K562 (cell line): ENCODE measurements around the gene YPEL5. TPM values are rescaled to one million over a fixed set of nuclear protein-coding genes. Genes with fewer than 3 reads are reported as not detected.
A peak's percentile ranks its signal among the peaks of the same experiment; 100 is the strongest.

Source experiments
- ATAC-seq: fragments of 200-7000 bp; cut with Tn5 transposase; 3 replicates; pipeline ENCODE4 v1.9.1; 2020; ENCODE audit warnings: moderate library complexity
- BruUV-seq: library from RNA; stranded (reverse); fragments of 400-500 nt; replicated peaks from 2 replicates; lab custom pipeline; 2021; lab: Mats Ljungman, UMichigan
- CTCF ChIA-PET: fragments of 300-600 bp; formaldehyde crosslinking; extraction: SDS; loops from one replicate; lab custom pipeline; 2021; ENCODE audit warnings: low intra/inter-chr PET ratio; lab: Yijun Ruan, JAX
- POLR2A ChIA-PET: fragments of 300-600, 350-650 bp; sonication (Branson Sonifier 250); formaldehyde crosslinking; extraction: SDS; loops from one replicate; lab custom pipeline; 2021; ENCODE audit warnings: antibody characterized with exemption, inconsistent platforms; lab: Yijun Ruan, JAX
- DNase-seq, 4 experiments: peaks; one replicate each; pipeline versions ENCODE4 v3.0.0 to v3.0.0-alpha.2; 2011 to 2018; ENCODE audit warnings: low spot score in 3 of 4, mixed read lengths in 3 of 4; ENCODE audit errors: extremely low read depth in 1 of 4
- FAIRE-seq: peaks from 2 replicates; lab custom pipeline; 2011; peaks lifted over from hg19 to GRCh38; lab: Jason Lieb, UNC
- H2AFZ ChIP-seq: 2 replicates; pipeline ENCODE4 v1.6.0; 2011; ENCODE audit warnings: low read depth, low read length, control low read depth, inconsistent platforms
- H3K27ac ChIP-seq: fragments of 200-600 bp; 3 replicates; pipeline ENCODE4 v1.8.0; 2011; ENCODE audit warnings: low read depth, mild to moderate bottlenecking, control low read depth, inconsistent platforms, low read length, moderate library complexity, mixed read lengths; ENCODE audit errors: extremely low read depth
- H3K27me3 ChIP-seq, 2 experiments: fragments of 300-600 bp in 1 of 2; 2 replicates in 1 of 2; 3 replicates in 1 of 2; pipeline versions ENCODE4 v1.6.0 to v1.8.0; 2011; ENCODE audit warnings: inconsistent platforms in 2 of 2, low read length in 2 of 2, mild to moderate bottlenecking in 1 of 2, mixed read lengths in 1 of 2, moderate library complexity in 1 of 2; ENCODE audit not compliant: control insufficient read depth in 2 of 2, insufficient read depth in 2 of 2
- H3K36me3 ChIP-seq: fragments of 300-600 bp; 3 replicates; pipeline ENCODE4 v1.8.0; 2011; ENCODE audit warnings: mild to moderate bottlenecking, low read length, inconsistent platforms; ENCODE audit not compliant: control insufficient read depth, insufficient read depth
- H3K4me1 ChIP-seq, 2 experiments: fragments of 200-600 bp in 1 of 2; replicated peaks in 1 of 2; 2 replicates in 1 of 2; 3 replicates in 1 of 2; pipeline versions ENCODE4 v1.5.1 to v1.8.0; 2011; ENCODE audit warnings: inconsistent platforms in 2 of 2, low read length in 2 of 2, mild to moderate bottlenecking in 1 of 2, mixed read lengths in 1 of 2, moderate library complexity in 1 of 2; ENCODE audit not compliant: control insufficient read depth in 2 of 2, insufficient read depth in 2 of 2
- H3K4me2 ChIP-seq: 2 replicates; pipeline ENCODE4 v1.6.1; 2011; ENCODE audit warnings: low read length, control low read depth, inconsistent platforms, mixed read lengths; ENCODE audit not compliant: insufficient read depth
- H3K4me3 ChIP-seq: fragments of 200-600 bp; sonication (generic), shearing (Covaris generic); 2 replicates; pipeline ENCODE4 v1.5.1; 2016; ENCODE audit warnings: control low read depth, inconsistent platforms
- H3K79me2 ChIP-seq: fragments of 200-600 bp; 3 replicates; pipeline ENCODE4 v1.8.0; 2011; ENCODE audit warnings: low read length, inconsistent platforms; ENCODE audit not compliant: control insufficient read depth, insufficient read depth
- H3K9ac ChIP-seq, 2 experiments: 2 replicates each; pipeline versions ENCODE4 v1.6.0 to v1.6.1; 2011; ENCODE audit warnings: low read depth in 2 of 2, low read length in 2 of 2, control low read depth in 1 of 2, inconsistent platforms in 1 of 2, mild to moderate bottlenecking in 1 of 2, mixed read lengths in 1 of 2; ENCODE audit not compliant: insufficient read depth in 1 of 2
- H3K9me1 ChIP-seq: one replicate; pipeline ENCODE4 v1.6.0; 2011; ENCODE audit warnings: inconsistent platforms, mild to moderate bottlenecking, low read length, moderate library complexity; ENCODE audit not compliant: control insufficient read depth, insufficient read depth
- H3K9me3 ChIP-seq: replicated peaks from 2 replicates; pipeline ENCODE4 v1.5.1; 2011; ENCODE audit warnings: low read depth, low read length, inconsistent platforms; ENCODE audit not compliant: control insufficient read depth, insufficient read depth
- H4K20me1 ChIP-seq: replicated peaks from 2 replicates; pipeline ENCODE4 v1.6.1; 2011; ENCODE audit warnings: low read length, inconsistent platforms, mixed read lengths; ENCODE audit not compliant: control insufficient read depth, insufficient read depth
- BRCA1 ChIP-seq, 2 experiments: fragments of 450-650 bp in 1 of 2; sonication (generic) in 1 of 2; formaldehyde crosslinking in 1 of 2; IDR thresholded peaks; 2 replicates each; pipeline versions ENCODE4 v1.5.0 to v1.6.1; 2017 to 2020; ENCODE audit warnings: mild to moderate bottlenecking in 1 of 2, missing genetic modification reagents in 1 of 2
- EP400 ChIP-seq: fragments of 450-650 bp; IDR thresholded peaks from 2 replicates; pipeline ENCODE4 v1.6.1; 2017; ENCODE audit warnings: antibody characterized with exemption, mild to moderate bottlenecking, moderate library complexity
- GABPB2 ChIP-seq: fragments of 250-450 bp; sonication (Bioruptor Pico); conservative IDR thresholded peaks from 2 replicates; pipeline ENCODE4 v1.5.1; 2021; ENCODE audit warnings: mild to moderate bottlenecking
- LARP7 ChIP-seq: fragments of 450-650 bp; IDR thresholded peaks from 2 replicates; pipeline ENCODE4 v1.6.1; 2016
- LEF1 ChIP-seq: fragments of 450-650 bp; IDR thresholded peaks from 2 replicates; pipeline ENCODE4 v1.6.1; 2016; ENCODE audit warnings: mild to moderate bottlenecking
- NFIX ChIP-seq: fragments of 250-450 bp; sonication (Bioruptor Pico); IDR thresholded peaks from 2 replicates; pipeline ENCODE4 v1.4.0; 2020; ENCODE audit warnings: low read depth, mild to moderate bottlenecking, moderate library complexity
- NR1H2 ChIP-seq: sonication (generic); formaldehyde crosslinking; IDR thresholded peaks from 2 replicates; pipeline ENCODE4 v1.4.0; 2020; ENCODE audit warnings: mild to moderate bottlenecking, missing genetic modification reagents
- RBM25 ChIP-seq: fragments of 200-400 bp; formaldehyde crosslinking; IDR thresholded peaks from 2 replicates; pipeline ENCODE4 v1.6.1; 2018; ENCODE audit warnings: low read length, low read depth, moderate library complexity; ENCODE audit not compliant: severe bottlenecking
- TCF3 ChIP-seq: sonication (generic); formaldehyde crosslinking; IDR thresholded peaks from 2 replicates; pipeline ENCODE4 v1.4.0; 2020; ENCODE audit warnings: mild to moderate bottlenecking, missing genetic modification reagents
- ZBTB49 ChIP-seq: sonication (generic); formaldehyde crosslinking; IDR thresholded peaks from 2 replicates; pipeline ENCODE4 v1.8.0; 2022; ENCODE audit warnings: missing genetic modification reagents, mild to moderate bottlenecking, borderline replicate concordance
- ZNF134 ChIP-seq: fragments of 250-450 bp; sonication (Bioruptor Pico); conservative IDR thresholded peaks from 2 replicates; pipeline ENCODE4 v1.4.0; 2020
- ZNF140 ChIP-seq: fragments of 250-450 bp; sonication (Bioruptor Pico); IDR thresholded peaks from 2 replicates; pipeline ENCODE4 v1.8.0; 2021; ENCODE audit warnings: moderate library complexity, mild to moderate bottlenecking, inconsistent platforms
- ZNF507 ChIP-seq: conservative IDR thresholded peaks from 2 replicates; pipeline ENCODE4 v1.6.1; 2017; ENCODE audit warnings: missing genetic modification characterization, missing compliant biosample characterization
- WGBS: fragments of 100-300 bp; shearing (Covaris generic); methylation state at CpG from one replicate; pipeline ENCODE4 v1.1.6; 2016; ENCODE audit warnings: low coverage, mixed read lengths; ENCODE audit not compliant: insufficient coverage; ENCODE audit errors: missing lambda C conversion rate; 5-methylcytosine and 5-hydroxymethylcytosine counted together
- in situ Hi-C: fragments of 300-500 bp; cut with MboI; formaldehyde crosslinking; loops from 4 replicates; pipeline ENCODE4 v1.15.0; 2018; ENCODE audit warnings: inconsistent platforms, mixed read lengths
- intact Hi-C: fragments of 100-400 bp; cut with micrococcal nuclease; formaldehyde crosslinking; loops from 2 replicates; pipeline ENCODE4 v1.14.2; 2022
- polyA plus RNA-seq, 8 experiments: library from polyadenylated mRNA; depleted of rRNA in 4 of 8; stranded (reverse) in 5 of 8; unstranded in 3 of 8; fragments of >200 nt; fragmentation: Nextera tagmentation in 2 of 8; fragmentation: Illumina TruSeq in 1 of 8; extraction: Ambion mirVana in 2 of 8; extraction: Trizol in 1 of 8; gene quantifications; 2 replicates each; pipeline versions ENCODE4 v1.2.1 to v1.2.3, GENCODE V29; 2011 to 2014; ENCODE audit warnings: inconsistent platforms in 1 of 8, missing spikeins in 1 of 8
- total RNA-seq, 7 experiments: library from RNA; depleted of rRNA in 6 of 7; stranded (reverse); fragments of >200 nt in 6 of 7; fragmentation: Illumina TruSeq in 2 of 7; extraction: Trizol in 2 of 7; gene quantifications; 2 replicates each; pipeline versions ENCODE4 v1.2.1 to v1.2.3, GENCODE V29; 2011 to 2021; ENCODE audit warnings: low replicate concordance in 1 of 7
- TF ChIP-seq, protein P1 (sequence below): fragments of 250-450 bp; sonication (Bioruptor Pico); IDR thresholded peaks from 2 replicates; pipeline ENCODE4 v1.8.0; 2021; ENCODE audit warnings: moderate library complexity, mild to moderate bottlenecking, inconsistent platforms
- TF ChIP-seq, protein P2 (sequence below): fragments of 450-650 bp; IDR thresholded peaks from 2 replicates; pipeline ENCODE4 v1.6.1; 2017; ENCODE audit warnings: mild to moderate bottlenecking, moderate library complexity

The YPEL5 gene
- total and polyA plus RNA-seq, 9 of the 15 experiments (the other 6 are each of a cell fraction or from before 2014, with no cell fraction given), result 5.4 to 34.4 (median 12.3) TPM

DNA sequence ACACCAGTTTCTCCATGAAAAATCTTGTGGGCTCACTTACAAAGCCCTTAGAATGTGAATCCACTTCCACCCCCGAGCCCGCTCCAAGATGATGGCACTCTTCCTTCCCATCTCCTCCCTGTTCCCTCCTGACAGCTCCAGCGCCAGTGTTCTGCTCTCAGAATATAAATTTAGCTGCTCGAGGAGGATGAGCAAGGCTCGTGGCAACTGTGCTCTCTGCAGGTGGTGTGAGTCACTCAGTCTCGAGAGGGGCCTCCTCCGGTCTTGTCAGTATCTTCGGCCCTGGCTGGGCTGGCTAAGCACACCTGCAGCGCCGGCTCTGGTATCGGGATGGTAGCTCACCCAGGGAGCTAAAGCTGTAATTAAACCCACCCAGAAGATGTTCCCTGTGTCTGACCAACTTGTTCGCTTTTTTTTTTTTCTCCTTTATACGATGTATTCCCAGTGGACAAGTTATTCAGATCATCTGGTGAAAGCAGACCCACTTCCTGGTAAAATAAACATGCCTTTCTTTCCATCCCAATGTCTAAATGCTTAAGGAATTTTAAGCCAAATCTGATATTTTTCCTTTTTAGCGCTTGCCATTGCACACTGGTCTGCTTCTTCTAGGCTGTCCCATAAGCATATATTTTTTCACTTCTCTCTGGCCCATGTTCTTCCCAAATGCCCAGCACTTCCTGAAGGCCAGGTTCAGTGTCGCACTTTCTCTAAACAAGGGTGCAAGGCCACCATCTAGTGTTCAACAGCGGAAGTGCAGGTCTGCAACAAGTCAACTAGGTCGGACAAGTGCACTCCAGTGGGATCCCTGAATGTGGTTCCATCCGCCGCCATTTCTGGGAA is 31.4 kb upstream of the YPEL5 start (continued):
- TF ChIP-seq NR1H2 (CRISPR knock-in tag), result no peak
- no peak for TF ChIP-seq ZBTB49
- TF ChIP-seq ZNF507 (tag), result no peak
- TF ChIP-seq, protein P1, sequence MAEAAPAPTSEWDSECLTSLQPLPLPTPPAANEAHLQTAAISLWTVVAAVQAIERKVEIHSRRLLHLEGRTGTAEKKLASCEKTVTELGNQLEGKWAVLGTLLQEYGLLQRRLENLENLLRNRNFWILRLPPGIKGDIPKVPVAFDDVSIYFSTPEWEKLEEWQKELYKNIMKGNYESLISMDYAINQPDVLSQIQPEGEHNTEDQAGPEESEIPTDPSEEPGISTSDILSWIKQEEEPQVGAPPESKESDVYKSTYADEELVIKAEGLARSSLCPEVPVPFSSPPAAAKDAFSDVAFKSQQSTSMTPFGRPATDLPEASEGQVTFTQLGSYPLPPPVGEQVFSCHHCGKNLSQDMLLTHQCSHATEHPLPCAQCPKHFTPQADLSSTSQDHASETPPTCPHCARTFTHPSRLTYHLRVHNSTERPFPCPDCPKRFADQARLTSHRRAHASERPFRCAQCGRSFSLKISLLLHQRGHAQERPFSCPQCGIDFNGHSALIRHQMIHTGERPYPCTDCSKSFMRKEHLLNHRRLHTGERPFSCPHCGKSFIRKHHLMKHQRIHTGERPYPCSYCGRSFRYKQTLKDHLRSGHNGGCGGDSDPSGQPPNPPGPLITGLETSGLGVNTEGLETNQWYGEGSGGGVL, result no peak
- no peak for TF ChIP-seq EP400

DNA sequence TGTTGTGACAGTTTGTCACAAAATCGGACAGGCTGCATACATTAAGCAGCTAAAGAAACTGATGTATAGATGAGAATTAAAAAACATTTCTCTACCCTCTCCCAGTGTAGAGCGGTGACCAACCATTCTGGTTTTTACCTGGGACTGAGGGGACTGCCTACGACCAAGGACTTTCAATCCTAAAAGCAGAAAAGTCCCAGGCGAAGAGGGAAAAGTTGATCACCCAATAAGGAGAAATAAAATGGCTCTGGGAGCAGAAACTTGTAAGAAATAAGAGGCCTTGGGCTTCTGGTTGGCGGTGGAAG is 30.9 kb upstream of the YPEL5 start:
- no peaks in the 10 kb centered on the region; a peak in 1 of 5 replicates for H3K4me1 ChIP-seq
- POLR2A ChIA-PET, result no interaction called here
- no peak overlapping the region for H3K4me3 ChIP-seq
- peaks cover 19 to 57% of the 10 kb centered on the region in 2 experiments for H3K27me3 ChIP-seq
- H4K20me1 ChIP-seq, result no peaks in the 10 kb centered on the region
- no peak overlapping the region for H3K9ac ChIP-seq
- no peaks in the 10 kb centered on the region for H3K9me1 ChIP-seq
- no peaks in the 10 kb centered on the region for H3K79me2 ChIP-seq
- no peaks in the 10 kb centered on the region for H3K36me3 ChIP-seq
- H2AFZ ChIP-seq, result no peak overlapping the region
- DNase-seq, result no peak
- ATAC-seq, result peak; percentile 40
- no peak overlapping the region for H3K27ac ChIP-seq
- in situ Hi-C loops, result no loop called here
- FAIRE-seq, result no peak
- H3K9me3 ChIP-seq, result no peaks in the 10 kb centered on the region
- H3K4me2 ChIP-seq, result no peak overlapping the region
- 8% methylated on average over 5 of the region's 5 CpGs for WGBS
- CTCF ChIA-PET, result interaction anchor here (0.7 to 1.4 kb wide), 2 partner anchors 25 to 1880 kb away, joined by 3 to 15 read pairs; no protein-coding TSS in a partner anchor
- intact Hi-C loops, result loop anchor here (1.0 kb wide), 1 partner anchor 25 kb away; no protein-coding TSS in a partner anchor
- no TSS peak for BruUV-seq
- no peak for TF ChIP-seq LEF1
- no peak for TF ChIP-seq ZNF134
- TF ChIP-seq TCF3 (CRISPR knock-in tag), result no peak
- no peak for TF ChIP-seq GABPB2 (CRISPR knock-in tag)
- no peak for TF ChIP-seq ZNF140
- no peak for TF ChIP-seq NFIX (CRISPR knock-in tag)
- TF ChIP-seq, protein P2, sequence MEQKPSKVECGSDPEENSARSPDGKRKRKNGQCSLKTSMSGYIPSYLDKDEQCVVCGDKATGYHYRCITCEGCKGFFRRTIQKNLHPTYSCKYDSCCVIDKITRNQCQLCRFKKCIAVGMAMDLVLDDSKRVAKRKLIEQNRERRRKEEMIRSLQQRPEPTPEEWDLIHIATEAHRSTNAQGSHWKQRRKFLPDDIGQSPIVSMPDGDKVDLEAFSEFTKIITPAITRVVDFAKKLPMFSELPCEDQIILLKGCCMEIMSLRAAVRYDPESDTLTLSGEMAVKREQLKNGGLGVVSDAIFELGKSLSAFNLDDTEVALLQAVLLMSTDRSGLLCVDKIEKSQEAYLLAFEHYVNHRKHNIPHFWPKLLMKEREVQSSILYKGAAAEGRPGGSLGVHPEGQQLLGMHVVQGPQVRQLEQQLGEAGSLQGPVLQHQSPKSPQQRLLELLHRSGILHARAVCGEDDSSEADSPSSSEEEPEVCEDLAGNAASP, result no peak
- TF ChIP-seq RBM25, result no peak
- no peak for TF ChIP-seq BRCA1 (IDR thresholded peaks at IDR 0.05)
- no peak for TF ChIP-seq BRCA1 (CRISPR knock-in tag; IDR thresholded peaks at IDR 0.05)
- TF ChIP-seq LARP7, result no peak
